HG02981 (cell line): ENCODE data around the gene KCNQ1.

Experiments
- ATAC-seq: cut with Tn5 transposase; IDR thresholded peaks from one replicate; pipeline ENCODE4 v1.9.1; 2021; ENCODE audit warnings: mild to moderate bottlenecking, moderate library complexity; ENCODE audit not compliant: unreplicated experiment

The KCNQ1 gene

GRCh38 chr11:2898366-2899079 is 453.7 kb downstream of the KCNQ1 start:
- ATAC-seq: no peak
